M059J (cell line): ENCODE results near the gene TBC1D22A. TPM values are rescaled to one million over a fixed set of nuclear protein-coding genes. Genes with fewer than 3 reads are reported as not detected.
A peak's percentile ranks its signal among the peaks of the same experiment; 100 is the strongest.

Experiments used
- DNase-seq: peaks from one replicate; pipeline ENCODE4 v3.0.0-alpha.2; 2012; ENCODE audit warnings: low read depth
- total RNA-seq: library from RNA; depleted of rRNA; stranded (reverse); fragments of >200 nt; shearing (Covaris generic); gene quantifications from 2 replicates; pipeline ENCODE4 v1.2.3, GENCODE V29; 2014

Gene TBC1D22A
- total RNA-seq, 1 experiment from 2014 or later = 7.3 TPM

GRCh38 chr22:46934746-46935491 is 172.5 kb downstream of the TBC1D22A start:
- DNase-seq = peak; percentile 92

DNA sequence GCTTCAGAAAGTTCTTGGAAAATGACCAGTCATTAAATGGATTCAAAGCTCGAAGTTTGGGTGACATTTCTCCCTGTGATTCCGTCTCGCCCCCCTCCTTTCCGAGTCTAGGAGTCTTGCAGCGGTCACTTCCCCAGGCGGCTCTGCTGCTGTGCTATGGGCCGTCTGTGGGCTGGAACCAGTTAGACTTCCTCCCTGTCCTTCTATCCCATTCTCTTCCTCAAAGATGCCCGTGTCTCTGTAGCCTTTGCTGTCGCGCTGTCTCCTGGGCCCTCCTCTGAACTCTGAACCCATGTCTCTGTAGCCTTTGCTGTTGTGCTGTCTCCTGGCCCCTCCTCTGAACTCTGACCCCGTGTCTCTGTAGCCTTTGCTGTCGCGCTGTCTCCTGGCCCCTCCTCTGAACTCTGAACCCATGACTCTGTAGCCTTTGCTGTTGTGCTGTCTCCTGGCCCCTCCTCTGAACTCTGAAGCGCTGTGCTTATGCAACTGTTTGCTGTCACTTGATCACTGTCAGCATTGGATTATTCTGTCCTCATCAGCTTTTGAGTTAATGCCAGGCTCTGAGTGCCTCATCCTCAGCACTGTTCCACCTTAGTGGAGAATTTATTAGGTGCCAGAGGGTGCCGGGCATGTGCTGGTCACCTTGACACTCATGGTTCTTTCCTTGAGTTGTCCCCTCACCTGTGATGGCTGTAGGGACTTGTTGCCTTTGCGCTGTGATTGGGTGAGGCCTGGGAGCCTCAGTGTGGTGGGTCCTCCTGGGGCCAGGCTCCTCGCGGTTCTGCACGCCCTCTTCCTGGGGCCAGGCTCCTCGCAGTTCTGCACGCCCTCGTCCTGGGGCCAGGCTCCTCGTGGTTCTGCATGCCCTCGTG is 173.3 kb downstream of the TBC1D22A start:
- DNase-seq = no peak

GRCh38 chr22:46936378-46936903 is 174.0 kb downstream of the TBC1D22A start:
- peak; percentile 34 for DNase-seq

DNA sequence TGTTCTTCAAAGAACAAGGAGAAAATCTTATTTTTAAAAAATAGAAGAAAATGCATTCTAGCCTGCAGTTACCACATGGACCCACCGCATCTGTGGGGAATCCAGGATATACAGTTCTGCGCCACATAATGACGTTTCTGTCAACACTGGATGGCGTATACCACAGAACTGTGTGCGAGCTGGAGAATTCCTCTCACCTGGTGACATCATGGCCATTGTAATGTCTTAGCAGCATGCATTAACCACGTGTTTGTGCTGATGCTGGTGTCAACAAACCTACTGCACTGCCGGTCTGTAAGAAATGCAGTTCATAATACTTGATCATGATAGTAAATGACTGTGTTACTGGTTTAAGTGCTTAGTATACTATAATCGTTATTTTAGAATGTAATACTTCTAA is 174.7 kb downstream of the TBC1D22A start:
- no peak for DNase-seq

DNA sequence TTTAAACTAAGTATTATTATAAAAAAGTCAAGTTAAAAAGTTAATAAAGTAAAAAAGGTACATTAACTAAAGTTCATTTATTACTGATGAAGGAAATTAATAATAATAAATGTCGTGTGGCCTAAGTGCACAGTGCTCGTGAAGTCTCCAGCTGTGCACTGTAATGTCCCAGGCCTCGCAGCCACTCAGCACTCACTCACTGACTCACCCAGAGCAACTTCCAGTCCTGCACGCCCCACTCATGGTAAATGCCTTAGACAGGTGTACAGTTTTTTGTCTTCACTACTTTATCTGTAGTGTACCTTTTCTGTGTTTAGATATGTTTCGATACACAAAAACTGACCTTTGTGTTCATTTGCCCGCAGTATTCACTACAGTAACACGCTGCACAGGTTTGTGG is 175.5 kb downstream of the TBC1D22A start:
- DNase-seq = no peak

- DNase-seq = no peak
Measured at GRCh38 chr22:46941968-46942798, 179.7 kb downstream of the TBC1D22A start.

GRCh38 chr22:46942799-46943785 is 180.6 kb downstream of the TBC1D22A start:
- DNase-seq = no peak

GRCh38 chr22:46945481-46945880 is 183.0 kb downstream of the TBC1D22A start:
- no peak for DNase-seq

DNA sequence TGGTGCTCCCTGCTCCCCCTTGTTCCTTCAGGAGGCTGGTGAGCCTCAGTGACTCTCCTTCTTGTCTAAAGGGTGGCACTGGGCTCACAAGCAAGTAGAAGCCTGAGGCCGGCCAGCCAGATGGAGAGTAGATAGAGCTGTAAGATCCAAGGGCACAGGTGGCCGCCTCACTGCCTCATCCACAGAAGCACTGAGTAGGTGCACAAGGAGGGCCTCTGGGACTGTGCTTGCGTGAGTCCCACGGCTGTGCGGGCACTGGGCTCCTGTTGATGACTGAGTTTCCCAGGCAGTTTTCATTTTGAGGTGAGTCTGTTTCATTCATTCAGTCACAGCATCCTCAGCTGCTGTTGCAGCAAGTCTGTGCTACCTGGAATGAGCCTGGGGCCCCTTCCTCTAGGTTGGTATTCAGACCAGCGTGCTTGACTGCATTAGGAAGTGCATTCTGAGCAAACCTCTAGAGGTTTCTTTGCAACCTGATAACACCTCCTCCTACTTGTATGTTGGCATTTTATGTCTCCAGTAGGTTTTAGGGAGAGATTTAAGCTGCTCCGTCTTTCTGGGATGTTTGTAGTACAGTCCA is 184.0 kb downstream of the TBC1D22A start:
- DNase-seq = no peak

- DNase-seq = no peak
Measured at GRCh38 chr22:46947516-46948257, 185.2 kb downstream of the TBC1D22A start.

DNA sequence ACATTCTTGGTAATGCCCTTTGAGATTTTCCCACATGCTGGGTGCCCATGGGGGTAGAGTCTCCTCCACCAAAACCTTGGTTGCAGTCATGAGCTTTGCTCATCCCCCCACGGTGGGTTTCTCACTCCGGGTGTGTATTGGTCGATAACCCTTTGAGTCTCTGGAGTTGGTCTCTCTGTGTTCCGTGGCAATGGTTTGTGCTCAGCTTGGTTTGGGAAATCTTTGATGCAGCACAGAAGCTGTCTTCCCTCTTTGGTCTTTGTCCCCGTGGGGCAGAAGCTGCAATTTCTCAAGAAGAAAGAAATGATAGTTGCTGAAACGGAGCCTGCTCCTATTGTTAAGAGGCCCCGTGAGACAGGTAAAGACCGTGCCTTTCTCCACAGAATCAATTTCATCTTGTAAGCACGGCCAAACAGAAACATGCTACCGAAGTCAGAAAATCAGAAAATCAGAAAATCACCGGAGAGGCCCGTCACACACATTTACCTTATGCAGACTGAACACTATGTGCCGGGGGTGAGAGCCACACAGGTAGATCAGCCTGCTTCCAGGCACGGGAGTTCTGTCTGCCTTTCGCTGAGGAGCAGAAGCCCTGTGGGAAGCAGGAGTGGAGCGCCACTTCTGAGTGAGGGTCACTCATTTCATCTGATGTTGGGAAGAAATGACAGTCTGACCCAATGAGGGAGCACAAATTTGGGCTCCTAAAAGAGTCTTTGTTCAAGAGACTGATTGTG is 186.1 kb downstream of the TBC1D22A start:
- no peak for DNase-seq

DNA sequence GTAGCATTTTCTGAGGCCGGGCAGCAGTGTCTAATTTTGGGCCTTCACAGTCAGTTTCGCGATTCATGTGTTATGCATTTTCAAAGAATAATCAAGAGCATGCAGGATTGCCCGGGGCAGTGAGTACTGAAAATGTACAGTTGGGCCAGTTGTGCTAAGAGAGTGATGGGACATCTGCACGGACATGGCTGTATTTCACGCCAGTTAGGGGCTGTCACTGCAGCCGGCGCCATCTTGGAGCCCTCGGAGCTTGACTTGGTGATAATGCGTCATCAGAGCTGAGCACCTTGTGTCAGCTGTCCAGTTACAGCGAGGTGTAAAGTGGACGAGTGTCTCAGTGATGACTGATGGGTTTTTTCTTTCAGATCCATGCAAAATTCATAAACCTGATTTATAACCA is 188.9 kb downstream of the TBC1D22A start:
- no peak for DNase-seq

- no peak for DNase-seq
Measured at GRCh38 chr22:46951973-46952372, 189.5 kb downstream of the TBC1D22A start.

- DNase-seq = no peak
Measured at GRCh38 chr22:46953968-46954765, 191.7 kb downstream of the TBC1D22A start.

GRCh38 chr22:46954781-46955180 is 192.3 kb downstream of the TBC1D22A start:
- DNase-seq = no peak

GRCh38 chr22:46956498-46957215 is 194.2 kb downstream of the TBC1D22A start:
- no peak for DNase-seq

GRCh38 chr22:46957521-46957920 is 195.1 kb downstream of the TBC1D22A start:
- DNase-seq = no peak
